GM21360 (cell line): ENCODE measurements around the gene SVEP1.
"Not testable (repeated sequence)": the region's sequence is repeated elsewhere in the genome, so short reads cannot be mapped to it uniquely, and the experiment has no call there.

ENCODE experiments used
- ATAC-seq: cut with Tn5 transposase; IDR thresholded peaks from one replicate; pipeline ENCODE4 v1.9.1; 2021; ENCODE audit warnings: mild to moderate bottlenecking, moderate library complexity; ENCODE audit not compliant: unreplicated experiment

The SVEP1 gene

DNA sequence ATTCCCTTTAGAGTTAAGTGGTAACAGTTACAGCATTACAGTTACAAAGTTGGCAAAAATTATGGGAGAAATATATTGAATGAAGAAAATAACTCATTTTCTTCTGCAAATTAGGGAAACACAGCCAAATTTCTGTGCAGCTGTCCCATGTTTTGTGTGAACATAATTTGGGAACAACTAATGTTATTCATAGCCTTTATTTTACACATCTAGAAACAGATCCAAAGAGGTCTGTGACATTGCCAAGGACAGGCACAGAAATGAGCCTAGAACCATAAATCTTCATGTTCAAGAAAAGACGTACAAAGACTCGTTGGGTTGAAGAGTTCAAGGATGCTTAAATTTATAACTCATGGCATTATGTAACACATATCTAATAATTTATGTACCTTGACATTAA, 127.8 kb downstream of the SVEP1 start:
- ATAC-seq, result no peak

DNA sequence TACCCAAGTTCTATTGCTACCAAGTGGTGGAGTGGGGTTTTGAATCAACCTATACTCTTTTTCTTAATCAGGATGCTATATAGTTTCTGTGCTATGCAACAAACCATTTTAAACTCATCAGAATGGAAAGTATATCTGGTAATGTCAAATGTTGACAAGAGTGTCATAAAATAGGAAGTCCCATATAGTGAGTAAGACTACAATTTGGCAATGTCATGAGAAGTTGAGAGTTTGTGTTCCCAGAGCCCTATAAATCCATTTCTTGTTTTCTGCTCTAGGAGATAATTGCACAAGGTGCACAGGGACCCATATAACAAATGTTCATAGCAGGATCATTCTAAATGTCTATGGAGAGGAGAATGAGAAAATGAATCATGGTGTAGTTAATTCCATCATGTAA, 132.1 kb downstream of the SVEP1 start:
- ATAC-seq, result no peak

DNA sequence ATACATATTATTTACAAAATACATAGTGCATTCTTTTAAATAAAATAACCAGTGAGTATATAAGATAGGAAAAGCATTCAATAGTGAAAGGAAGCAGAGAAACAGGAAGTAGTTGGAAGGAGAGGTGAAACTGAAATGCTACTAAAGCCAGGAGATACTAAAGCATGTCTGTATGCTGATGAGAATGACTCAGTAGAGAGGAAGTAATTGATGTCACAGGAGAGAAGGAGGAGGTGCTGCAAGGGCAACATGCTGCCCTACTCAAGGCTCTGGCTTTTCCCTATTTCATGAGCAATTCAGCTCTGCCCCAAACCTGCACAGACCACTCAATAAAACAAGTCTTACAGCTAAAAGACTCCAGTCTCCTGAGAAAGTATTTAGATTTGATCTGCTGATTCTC, 133.4 kb downstream of the SVEP1 start:
- no peak for ATAC-seq

DNA sequence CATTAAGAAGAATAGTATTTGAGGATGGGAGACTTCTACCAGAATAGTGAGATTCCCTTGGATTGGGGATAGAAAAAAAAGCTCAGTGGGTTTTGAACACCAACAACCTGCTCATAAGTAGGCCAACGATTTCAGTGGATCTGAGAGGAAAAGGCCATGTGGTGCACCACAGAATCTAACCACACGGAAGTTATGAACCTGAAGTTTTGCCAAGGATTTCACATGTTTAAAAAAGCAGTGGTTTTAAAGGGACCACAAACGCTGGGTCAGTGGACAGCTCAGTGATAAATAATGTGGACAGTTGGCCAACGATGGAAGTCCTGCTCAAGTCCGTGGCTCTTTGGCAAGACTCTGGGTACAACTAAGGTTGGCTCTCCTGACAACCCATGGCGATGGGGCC, 134.6 kb downstream of the SVEP1 start:
- ATAC-seq, result no peak

DNA sequence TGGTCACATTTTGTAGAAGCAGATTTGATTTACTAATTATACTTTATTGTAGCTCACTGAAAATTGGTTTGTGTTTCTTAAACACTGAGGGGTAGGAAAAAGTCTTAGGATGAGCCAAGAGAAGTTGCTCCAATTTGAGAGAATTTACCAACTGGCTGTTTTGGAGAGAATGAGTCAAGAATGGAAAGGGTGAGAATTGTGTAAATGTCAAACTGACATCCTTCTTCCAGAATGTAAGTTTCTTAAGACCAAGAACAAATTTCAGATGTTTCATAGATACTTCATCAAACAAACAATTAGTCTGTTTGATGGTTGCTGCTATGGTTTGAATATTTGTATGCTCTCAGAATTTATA, 135.7 kb downstream of the SVEP1 start:
- no peak for ATAC-seq

DNA sequence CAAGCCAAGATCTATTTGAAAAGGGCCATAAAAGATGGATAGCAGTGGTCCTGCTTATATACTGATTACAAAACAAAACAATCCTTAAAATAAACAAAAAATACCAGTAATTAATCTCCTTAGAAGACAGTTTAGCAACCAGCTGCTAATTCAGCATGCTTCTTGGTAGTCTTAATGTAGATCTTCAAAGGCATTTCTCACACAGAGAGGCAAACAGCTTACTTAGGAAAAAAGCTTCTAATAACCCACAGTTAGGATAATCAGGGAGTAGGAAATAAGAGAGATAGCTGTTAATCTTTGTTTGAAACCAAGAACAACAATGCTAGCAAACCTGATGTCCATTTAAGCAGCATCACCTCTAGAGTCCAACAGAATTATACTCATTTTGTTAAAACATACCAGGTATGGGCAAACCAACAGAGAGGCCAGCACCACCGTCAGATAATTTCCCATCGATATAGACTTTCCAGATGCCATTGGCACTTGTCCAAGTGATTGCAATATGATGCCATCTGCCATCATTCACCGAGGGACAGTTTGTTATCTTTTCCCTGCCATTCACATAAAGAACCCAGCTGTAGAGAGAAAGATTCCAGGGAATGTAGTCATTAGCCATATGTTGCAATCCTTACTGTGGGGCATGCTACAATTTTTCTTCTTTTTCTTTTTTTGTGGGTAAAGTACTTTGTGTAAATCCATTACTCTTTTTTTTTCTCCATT, 136.2 kb downstream of the SVEP1 start:
- ATAC-seq, result no peak

DNA sequence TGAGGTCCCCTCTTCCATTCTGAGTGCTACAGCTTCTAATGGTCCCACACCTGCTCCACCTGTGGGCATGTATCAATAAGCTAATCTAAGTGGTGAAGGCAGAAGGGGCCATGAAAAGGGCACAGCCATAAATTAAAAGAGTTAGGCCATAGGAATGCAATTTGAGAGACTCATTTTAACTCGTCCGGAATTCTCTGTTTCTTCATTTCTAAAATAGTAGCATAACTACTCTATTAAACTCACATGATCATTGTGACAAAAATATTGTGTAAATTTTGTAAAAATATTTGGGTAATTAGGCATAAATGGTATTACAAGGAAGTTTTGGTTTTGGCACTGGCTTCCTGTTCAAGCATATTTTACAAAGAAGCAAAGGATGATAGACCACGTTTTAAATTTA, 138.7 kb downstream of the SVEP1 start:
- ATAC-seq, result no peak

DNA sequence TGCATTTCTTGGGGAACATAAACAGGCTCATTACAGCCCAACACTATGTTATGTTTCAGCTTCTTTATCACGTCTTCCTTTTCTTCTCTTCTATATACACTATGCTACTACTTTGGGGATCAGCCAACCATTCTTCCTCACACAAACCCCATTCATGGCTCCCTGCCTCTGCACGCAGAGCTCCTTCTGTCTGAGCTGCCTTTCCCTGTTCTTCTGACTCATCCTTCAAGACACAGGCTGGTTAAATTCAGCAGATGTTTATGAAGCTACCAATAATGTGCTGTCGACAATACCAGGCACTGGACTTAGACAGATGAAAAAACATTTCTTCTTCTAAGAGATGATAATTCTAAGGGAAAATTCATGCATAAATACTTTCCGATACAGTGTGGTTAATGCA, 139.4 kb downstream of the SVEP1 start:
- no peak for ATAC-seq

DNA sequence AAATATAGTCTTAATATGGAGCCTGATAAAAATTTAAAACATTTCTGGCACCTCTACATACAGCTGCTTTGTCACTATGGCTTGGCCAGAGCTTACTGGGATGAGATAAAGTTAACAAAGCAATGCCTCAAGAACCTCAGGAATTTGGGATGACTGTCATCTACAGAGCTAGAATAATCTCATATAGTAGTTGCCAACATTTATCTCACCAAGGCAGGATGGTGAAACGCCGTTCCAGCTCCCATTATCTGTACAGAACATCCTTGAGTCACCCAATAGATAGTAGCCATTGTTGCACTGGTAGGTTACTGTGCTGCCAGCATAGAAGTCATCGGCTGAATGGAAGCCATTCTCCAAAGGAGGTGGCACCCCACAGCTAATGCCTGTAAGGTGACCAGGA, 147.3 kb downstream of the SVEP1 start:
- no peak for ATAC-seq

DNA sequence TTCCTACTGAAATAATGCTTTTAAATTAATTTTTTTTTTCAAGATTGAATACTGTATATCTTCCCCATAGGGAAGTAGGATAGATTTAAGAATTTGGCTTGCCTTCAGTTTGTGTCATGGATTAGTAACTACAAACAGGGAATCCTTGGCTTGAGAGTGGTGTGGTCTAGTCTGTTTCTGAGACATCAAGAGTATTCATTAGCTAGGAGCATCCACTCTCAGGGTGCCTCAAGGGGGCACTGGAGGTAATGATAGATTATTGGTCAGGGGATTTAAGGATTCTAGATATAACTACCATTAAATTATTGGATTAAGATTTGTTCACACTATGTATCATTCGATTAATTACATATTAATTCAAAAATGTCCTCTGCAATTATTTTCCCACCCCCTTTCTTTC, 150.1 kb downstream of the SVEP1 start:
- ATAC-seq, result no peak

DNA sequence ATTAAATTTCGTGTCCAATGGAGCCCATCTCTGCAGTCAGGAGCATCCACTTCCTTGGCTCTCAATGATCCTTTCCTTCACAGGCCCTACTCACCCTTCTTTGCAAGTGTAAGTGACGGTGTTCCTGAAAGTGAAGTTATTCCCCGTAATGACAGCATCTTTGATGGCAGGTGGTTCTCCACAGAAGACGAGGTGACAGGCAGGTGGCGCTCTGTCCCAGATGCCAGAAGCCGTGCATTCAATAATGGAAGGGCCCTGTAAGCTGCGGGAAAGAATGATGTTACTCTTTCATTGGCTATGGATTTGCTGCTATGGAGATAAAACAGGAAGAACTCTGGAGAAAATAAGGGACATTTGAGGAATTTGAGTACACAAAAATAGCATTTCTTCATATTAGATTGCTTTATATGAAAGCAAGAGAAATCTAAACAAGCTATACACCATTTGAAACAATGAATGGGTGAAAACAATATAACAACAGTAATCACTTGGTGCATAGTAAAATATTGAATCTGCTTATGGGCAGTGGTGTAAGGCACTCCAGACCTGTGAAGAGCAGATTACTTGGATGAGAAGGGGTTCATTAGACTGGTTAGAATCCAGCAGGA, 151.9 kb downstream of the SVEP1 start:
- ATAC-seq, result peak; percentile 63

DNA sequence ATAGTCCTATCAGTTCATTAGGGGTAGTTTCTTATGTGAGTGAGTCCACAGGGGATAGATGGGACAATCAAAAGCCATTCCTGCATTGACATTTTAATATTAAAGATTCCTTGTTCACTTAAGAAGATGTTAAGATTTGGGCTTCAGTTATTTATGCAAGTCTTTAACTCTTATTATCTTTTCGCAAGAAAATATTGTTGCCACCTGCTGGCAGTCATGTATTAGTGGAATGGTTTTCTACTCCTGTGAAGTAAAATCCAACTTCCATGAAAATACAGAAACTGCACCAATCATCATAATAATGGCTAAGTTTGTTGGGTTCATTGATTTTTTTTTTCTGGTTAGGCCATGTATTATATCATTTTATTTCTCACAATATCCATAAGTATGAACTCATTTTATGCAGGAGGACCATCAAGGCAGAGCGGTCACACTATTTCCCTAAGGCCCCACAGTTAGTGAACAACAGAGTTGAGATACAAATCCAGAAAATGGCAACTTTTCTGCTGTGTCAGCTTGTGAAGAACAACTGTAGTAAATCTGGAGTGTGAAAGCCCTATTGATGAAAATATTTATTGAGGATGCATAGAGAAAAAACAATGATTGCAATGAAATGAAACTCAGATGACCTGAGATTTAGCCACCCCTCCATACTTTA, 153.4 kb downstream of the SVEP1 start:
- no peak for ATAC-seq

DNA sequence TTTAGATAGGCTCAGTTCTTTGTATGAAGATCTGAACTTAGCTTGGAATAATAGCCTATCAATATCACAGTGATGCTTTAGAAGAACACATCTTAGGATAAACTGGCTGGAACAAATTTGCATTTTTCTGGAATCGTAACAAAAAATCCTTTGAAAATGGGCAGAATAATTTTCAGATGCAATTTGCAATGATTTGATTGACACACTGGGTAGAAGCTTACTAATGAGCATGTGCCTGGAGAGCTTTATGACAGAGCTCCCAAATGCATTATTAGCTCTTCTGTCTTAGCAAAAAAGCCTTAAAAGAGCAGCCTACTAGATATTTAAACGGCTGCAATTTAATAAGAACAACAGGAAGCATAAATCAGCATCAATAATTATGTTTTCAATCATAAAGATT, 165.1 kb downstream of the SVEP1 start:
- no peak for ATAC-seq

DNA sequence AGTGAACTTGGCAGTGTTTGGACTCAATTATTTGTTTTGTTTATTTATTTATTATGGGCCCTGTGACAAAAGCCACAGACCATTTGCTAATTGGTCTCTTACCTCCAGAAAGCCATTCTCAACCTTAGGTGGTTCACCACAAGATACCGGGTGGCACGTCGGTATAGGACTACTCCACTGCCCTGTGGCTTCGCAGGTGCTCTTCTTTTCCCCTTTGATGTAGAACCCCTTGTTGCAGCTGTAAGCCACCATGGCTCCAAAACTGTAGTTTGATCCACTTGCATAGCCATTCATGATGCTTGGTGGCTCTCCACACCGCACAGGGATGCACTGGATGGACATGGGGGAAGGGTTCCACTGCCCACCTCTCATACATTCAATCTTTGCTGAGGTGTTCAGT, 168.6 kb downstream of the SVEP1 start:
- ATAC-seq, result no peak

DNA sequence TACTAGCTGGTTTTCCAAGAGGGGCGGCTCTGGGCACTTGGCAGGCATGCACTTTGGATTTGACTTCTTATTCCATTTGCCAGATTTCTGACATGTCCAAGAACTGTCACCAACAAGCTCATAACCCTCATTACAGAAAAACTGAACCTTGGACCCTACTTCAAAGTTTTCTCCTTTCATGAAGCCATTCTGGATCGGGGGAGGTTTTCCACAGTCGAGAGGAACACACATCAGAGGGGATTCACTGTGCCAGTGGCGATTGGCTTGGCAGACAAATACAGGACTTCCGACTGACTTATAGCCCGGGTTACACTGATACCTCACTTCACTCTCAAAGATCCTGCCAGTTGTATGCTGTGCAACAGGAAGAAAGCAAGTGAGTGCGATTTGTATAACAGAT, 170.9 kb downstream of the SVEP1 start:
- no peak for ATAC-seq

DNA sequence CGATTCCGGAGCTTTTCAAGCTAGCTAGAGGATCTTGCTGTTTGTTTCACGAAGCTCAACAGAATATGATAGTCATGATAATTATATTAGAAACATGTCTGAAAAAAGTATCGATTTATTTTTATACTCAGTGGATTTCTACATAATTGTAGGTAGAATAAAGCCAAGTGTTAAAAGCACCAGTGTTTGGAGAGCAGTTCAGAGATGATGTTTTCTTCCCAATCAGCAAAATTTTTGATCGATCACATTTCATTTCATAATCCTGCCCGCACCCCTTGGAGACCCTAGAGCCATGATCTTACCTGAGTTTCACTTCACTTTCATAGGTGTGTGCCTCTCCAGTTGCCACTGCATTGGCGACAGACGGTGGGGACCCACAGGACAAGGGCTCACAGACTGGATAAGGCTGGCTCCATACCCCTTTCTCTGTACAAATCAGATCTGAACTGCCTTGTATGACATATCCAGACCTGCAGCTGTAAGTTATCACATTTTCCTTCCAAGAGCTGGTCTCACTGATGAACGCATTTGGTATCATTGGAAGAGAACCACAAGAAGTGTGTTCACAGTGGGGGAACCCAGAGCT, 173.6 kb downstream of the SVEP1 start:
- no peak for ATAC-seq

DNA sequence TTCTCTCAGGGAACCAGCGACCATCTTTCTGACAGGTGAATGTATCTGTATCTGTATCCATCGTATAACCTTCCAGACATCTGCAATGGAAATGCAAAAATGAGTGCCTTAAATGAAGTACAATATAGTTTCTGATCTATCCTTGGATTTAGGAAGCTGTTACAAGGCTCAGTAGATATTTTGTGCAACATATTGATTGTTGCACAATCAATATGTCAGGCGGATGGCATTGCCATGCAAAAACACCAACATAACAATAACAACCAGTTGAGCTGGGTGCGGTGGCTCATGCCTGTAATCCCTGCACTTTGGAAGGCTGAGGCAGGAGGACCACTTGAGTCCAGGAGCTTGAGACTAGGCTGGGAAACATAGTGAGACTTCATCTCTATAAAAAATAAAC, 175.1 kb downstream of the SVEP1 start:
- ATAC-seq, result no peak

DNA sequence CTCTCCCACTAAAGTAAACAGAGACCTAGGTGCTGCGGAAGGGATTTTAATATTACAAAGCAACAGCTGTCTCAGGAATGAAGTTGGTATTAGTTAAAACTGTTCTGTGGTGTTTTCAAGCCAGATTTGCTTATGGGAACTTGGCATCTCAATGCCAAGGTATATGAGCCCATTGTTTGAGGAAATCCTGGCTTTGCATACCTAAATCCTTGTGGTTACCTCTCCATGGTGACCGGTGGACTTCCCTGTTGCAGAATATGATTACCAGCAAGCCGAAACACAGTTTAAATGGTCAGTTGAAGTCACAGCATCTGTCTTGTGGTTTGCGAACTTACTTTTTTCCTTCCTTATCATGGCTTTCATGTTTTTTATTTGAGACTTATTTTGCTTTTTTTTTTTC, 179.6 kb downstream of the SVEP1 start:
- no peak for ATAC-seq

DNA sequence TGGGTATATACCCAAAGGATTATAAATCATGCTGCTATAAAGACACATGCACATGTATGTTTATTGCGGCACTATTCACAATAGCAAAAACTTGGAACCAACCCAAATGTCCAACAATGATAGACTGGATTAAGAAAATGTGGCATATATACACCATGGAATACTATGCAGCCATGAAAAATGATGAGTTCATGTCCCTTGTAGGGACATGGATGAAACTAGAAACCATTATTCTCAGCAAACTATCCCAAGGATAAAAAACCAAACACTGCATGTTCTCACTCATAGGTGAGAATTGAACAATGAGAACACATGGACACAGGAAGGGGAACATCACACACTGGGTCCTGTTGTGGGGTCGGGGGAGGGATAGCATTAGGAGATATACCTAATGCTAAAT, 180.5 kb downstream of the SVEP1 start:
- ATAC-seq, result not testable (repeated sequence)

DNA sequence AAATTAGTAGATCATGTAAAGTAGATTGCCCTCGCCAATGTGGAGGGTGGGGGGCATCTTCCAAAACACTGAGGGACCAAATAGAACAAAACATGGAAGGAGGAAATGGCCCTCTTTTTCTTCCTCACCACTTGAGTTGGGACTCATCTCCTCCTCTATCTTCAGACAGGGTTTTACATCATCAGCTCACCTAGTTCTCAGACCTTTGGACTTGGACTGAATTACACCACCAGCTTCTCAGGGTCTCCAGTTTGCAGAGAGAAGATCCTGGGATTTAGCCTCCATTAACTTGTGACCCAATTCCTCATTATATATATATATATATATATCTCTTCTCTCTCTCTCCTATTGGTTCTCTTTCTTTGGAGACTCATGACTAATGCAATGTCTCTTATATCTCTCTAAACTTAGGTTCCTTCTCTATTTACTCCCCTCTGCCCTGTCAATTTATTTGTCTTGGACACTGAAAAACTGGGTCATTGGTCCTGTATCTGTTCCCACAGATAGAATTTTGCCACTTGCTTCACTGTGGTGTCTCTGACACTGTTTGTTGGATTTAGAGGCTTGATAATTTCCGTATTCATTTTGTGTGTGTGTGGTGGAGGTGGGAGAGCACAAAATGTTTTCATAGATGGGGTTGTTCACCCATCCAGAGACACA, 187.6 kb downstream of the SVEP1 start:
- ATAC-seq, result no peak

DNA sequence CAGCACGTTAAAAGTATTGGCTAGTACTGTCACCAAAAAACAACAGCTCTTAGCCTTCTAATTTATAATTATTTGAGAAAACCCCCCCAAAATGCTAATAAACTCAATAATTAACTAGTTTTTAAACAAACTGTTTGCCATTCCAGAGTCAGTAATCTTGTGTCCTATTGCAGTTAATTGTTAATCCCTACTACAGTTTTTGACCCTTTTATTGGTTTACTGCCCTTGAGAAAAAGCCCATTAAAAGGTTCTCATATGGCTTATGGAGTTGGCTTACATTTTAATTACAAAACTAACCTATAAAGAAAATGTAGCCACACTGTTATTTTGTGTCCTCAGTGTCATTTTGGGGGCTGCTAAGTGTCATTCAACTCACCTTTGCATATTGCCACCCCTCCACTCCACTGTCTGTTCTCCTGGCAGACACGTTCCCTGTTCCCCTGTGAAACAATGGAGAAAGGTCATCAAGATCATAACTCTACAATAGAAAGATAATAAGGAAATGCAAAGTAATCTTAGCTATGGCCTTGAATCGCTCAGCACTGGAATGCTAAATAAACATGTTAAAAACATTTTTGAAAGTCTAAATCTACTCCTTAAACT, 190.3 kb downstream of the SVEP1 start:
- no peak for ATAC-seq
